PC-3 (cell line): ENCODE measurements around the gene SYN1.

Experiments used
- EZH2 ChIP-seq: fragments of 300-600 bp; sonication (generic); IDR thresholded peaks from one replicate; pipeline ENCODE4 v1.6.1; 2017; ENCODE audit warnings: antibody characterized with exemption, mild to moderate bottlenecking, low read length; ENCODE audit not compliant: unreplicated experiment
- TF ChIP-seq, protein P1 (sequence below): fragments of 300-600 bp; sonication (generic); conservative IDR thresholded peaks from 2 replicates; pipeline ENCODE4 v1.5.1; 2017; ENCODE audit warnings: antibody characterized with exemption, low read depth, mild to moderate bottlenecking, low read length

DNA sequence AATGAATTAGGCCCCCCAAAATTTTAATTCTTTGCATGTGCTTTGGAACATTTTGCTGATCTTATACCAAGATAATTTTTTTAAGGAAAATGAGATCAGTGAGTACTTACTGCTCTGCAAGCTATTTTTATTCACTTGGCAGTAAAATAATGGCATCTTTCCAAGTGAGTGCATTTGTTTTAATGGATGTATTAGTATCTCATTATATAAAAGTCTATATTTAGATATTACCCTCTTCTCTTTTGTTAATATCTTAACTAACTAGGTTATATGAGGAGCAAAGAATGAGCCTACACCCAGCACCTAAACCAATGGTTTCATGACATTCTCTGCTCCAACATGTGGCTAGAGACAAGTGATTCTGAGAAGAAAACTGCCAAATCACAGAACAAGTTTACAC, 79.8 kb downstream of the SYN1 start:
- TF ChIP-seq EZH2 = no peak
- TF ChIP-seq, protein P1, sequence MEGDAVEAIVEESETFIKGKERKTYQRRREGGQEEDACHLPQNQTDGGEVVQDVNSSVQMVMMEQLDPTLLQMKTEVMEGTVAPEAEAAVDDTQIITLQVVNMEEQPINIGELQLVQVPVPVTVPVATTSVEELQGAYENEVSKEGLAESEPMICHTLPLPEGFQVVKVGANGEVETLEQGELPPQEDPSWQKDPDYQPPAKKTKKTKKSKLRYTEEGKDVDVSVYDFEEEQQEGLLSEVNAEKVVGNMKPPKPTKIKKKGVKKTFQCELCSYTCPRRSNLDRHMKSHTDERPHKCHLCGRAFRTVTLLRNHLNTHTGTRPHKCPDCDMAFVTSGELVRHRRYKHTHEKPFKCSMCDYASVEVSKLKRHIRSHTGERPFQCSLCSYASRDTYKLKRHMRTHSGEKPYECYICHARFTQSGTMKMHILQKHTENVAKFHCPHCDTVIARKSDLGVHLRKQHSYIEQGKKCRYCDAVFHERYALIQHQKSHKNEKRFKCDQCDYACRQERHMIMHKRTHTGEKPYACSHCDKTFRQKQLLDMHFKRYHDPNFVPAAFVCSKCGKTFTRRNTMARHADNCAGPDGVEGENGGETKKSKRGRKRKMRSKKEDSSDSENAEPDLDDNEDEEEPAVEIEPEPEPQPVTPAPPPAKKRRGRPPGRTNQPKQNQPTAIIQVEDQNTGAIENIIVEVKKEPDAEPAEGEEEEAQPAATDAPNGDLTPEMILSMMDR = no peak
